Astrocyte (in vitro differentiated cells and primary cell): ENCODE measurements around the gene ENOX1. TPM values are rescaled to one million over a fixed set of nuclear protein-coding genes. Genes with fewer than 3 reads are reported as not detected.

ENCODE experiments used
- DNase-seq: peaks from one replicate; pipeline ENCODE4 v3.0.0-alpha.2; 2010; ENCODE audit warnings: low read depth
- FAIRE-seq: peaks from 2 replicates; lab custom pipeline; 2011; peaks lifted over from hg19 to GRCh38; lab: Jason Lieb, UNC
- H2AFZ ChIP-seq: 2 replicates; pipeline ENCODE4 v1.6.0; 2012; ENCODE audit warnings: low read depth, low read length, inconsistent platforms
- H3K27ac ChIP-seq: 2 replicates; pipeline ENCODE4 v1.5.1; 2011; ENCODE audit warnings: low read depth, low read length, inconsistent platforms
- H3K27me3 ChIP-seq: 2 replicates; pipeline ENCODE4 v1.6.0; 2011; ENCODE audit warnings: low read length, inconsistent platforms; ENCODE audit not compliant: insufficient read depth
- H3K36me3 ChIP-seq: 2 replicates; pipeline ENCODE4 v1.5.1; 2011; ENCODE audit warnings: low read length, inconsistent platforms; ENCODE audit not compliant: insufficient read depth
- H3K4me1 ChIP-seq: 2 replicates; pipeline ENCODE4 v1.5.1; 2011; ENCODE audit warnings: low read length, inconsistent platforms; ENCODE audit not compliant: insufficient read depth
- H3K4me2 ChIP-seq: 2 replicates; pipeline ENCODE4 v1.6.0; 2012; ENCODE audit warnings: low read length, inconsistent platforms
- H3K4me3 ChIP-seq: 2 replicates; pipeline ENCODE4 v1.5.1; 2011; ENCODE audit warnings: low read depth, mild to moderate bottlenecking, low read length, inconsistent platforms; ENCODE audit not compliant: insufficient read depth
- H3K79me2 ChIP-seq: 2 replicates; pipeline ENCODE4 v1.6.0; 2012; ENCODE audit warnings: mild to moderate bottlenecking, low read length, inconsistent platforms; ENCODE audit not compliant: insufficient read depth
- H3K9ac ChIP-seq: 2 replicates; pipeline ENCODE4 v1.6.0; 2012; ENCODE audit warnings: mild to moderate bottlenecking, low read length, inconsistent platforms
- H3K9me3 ChIP-seq: 2 replicates; pipeline ENCODE4 v1.5.1; 2012; ENCODE audit warnings: low read depth, mild to moderate bottlenecking, low read length, inconsistent platforms; ENCODE audit not compliant: insufficient read depth
- H4K20me1 ChIP-seq: 2 replicates; pipeline ENCODE4 v1.6.0; 2012; ENCODE audit warnings: low read length, inconsistent platforms; ENCODE audit not compliant: insufficient read depth
- H3K27ac Mint-ChIP-seq: one replicate; pipeline ENCODE4 v1.8.0; 2021; ENCODE audit warnings: mild to moderate bottlenecking, mixed read lengths; ENCODE audit not compliant: unreplicated experiment
- H3K27me3 Mint-ChIP-seq: one replicate; pipeline ENCODE4 v1.8.0; 2021; ENCODE audit warnings: low read depth, mixed read lengths; ENCODE audit not compliant: unreplicated experiment
- H3K36me3 Mint-ChIP-seq: one replicate; pipeline ENCODE4 v1.8.0; 2021; ENCODE audit warnings: low read depth, mixed read lengths; ENCODE audit not compliant: unreplicated experiment
- H3K4me1 Mint-ChIP-seq: one replicate; pipeline ENCODE4 v1.8.0; 2021; ENCODE audit warnings: low read depth, mixed read lengths; ENCODE audit not compliant: unreplicated experiment
- H3K4me3 Mint-ChIP-seq: one replicate; pipeline ENCODE4 v1.8.0; 2021; ENCODE audit warnings: mild to moderate bottlenecking, moderate library complexity, mixed read lengths; ENCODE audit not compliant: unreplicated experiment
- H3K9me3 Mint-ChIP-seq: one replicate; pipeline ENCODE4 v1.8.0; 2021; ENCODE audit warnings: mild to moderate bottlenecking, mixed read lengths; ENCODE audit not compliant: unreplicated experiment
- CTCF ChIP-seq: IDR thresholded peaks from 2 replicates; pipeline ENCODE4 v1.5.1; 2011; ENCODE audit warnings: low read depth, mild to moderate bottlenecking, inconsistent platforms, low read length, moderate library complexity; ENCODE audit not compliant: insufficient read depth
- EZH2 ChIP-seq: IDR thresholded peaks from 2 replicates; pipeline ENCODE4 v1.6.1; 2012; ENCODE audit warnings: mild to moderate bottlenecking, low read length, inconsistent platforms; ENCODE audit not compliant: insufficient read depth
- total RNA-seq: library from RNA; stranded (reverse); gene quantifications from 2 replicates; pipeline ENCODE4 v1.2.1, GENCODE V29; 2021

ENOX1 gene
- total RNA-seq, 1 donor from 2014 or later = 2.3 TPM

- Mint-ChIP-seq H3K27me3 (no peaks in the 10 kb centered on the region), H3K36me3 (no peaks in the 10 kb centered on the region), H3K9me3 (no peaks in the 10 kb centered on the region), H3K27ac (no peak overlapping the region), H3K4me1 (no peaks in the 10 kb centered on the region), H3K4me3 (no peak overlapping the region)
- no peaks in the 10 kb centered on the region for H3K4me1 ChIP-seq
- no peak overlapping the region for H2AFZ ChIP-seq
- H3K27me3 ChIP-seq = no peaks in the 10 kb centered on the region
- no peaks in the 10 kb centered on the region for H3K79me2 ChIP-seq
- FAIRE-seq (no peak), DNase-seq (no peak)
- no peaks in the 10 kb centered on the region for H3K9me3 ChIP-seq
- H3K9ac ChIP-seq = no peak overlapping the region
- no peak overlapping the region for H3K4me3 ChIP-seq
- no peak for TF ChIP-seq EZH2
- no peak for TF ChIP-seq CTCF
- H4K20me1 ChIP-seq = no peaks in the 10 kb centered on the region
- H3K27ac ChIP-seq = no peak overlapping the region
- H3K4me2 ChIP-seq = no peak overlapping the region
- no peaks in the 10 kb centered on the region for H3K36me3 ChIP-seq
These were observed 133.4 kb downstream of the ENOX1 start for GRCh38 chr13:43653395-43653794.

GRCh38 chr13:43652760-43653159 is 134.0 kb downstream of the ENOX1 start:
- Histone ChIP-seq H2AFZ (no peak overlapping the region), H3K9ac (no peak overlapping the region), H4K20me1 (no peaks in the 10 kb centered on the region), H3K27me3 (no peaks in the 10 kb centered on the region), H3K27ac (no peak overlapping the region), H3K79me2 (no peaks in the 10 kb centered on the region), H3K4me3 (no peak overlapping the region), H3K4me1 (no peaks in the 10 kb centered on the region), H3K36me3 (no peaks in the 10 kb centered on the region), H3K4me2 (no peak overlapping the region), H3K9me3 (no peaks in the 10 kb centered on the region)
- FAIRE-seq = no peak
- no peaks in the 10 kb centered on the region for H3K27me3 Mint-ChIP-seq
- no peak overlapping the region for H3K4me3 Mint-ChIP-seq
- TF ChIP-seq EZH2 (no peak), CTCF (no peak)
- no peaks in the 10 kb centered on the region for H3K9me3 Mint-ChIP-seq
- DNase-seq = no peak
- H3K4me1 Mint-ChIP-seq = no peaks in the 10 kb centered on the region
- H3K27ac Mint-ChIP-seq = no peak overlapping the region
- H3K36me3 Mint-ChIP-seq = no peaks in the 10 kb centered on the region

- no peak overlapping the region for H3K4me2 ChIP-seq
- H3K4me1 ChIP-seq = no peaks in the 10 kb centered on the region
- no peaks in the 10 kb centered on the region for H3K9me3 Mint-ChIP-seq
- no peaks in the 10 kb centered on the region for H4K20me1 ChIP-seq
- TF ChIP-seq EZH2 = no peak
- no peak for TF ChIP-seq CTCF
- no peaks in the 10 kb centered on the region for H3K79me2 ChIP-seq
- DNase-seq = no peak
- H3K36me3 ChIP-seq = no peaks in the 10 kb centered on the region
- no peak overlapping the region for H3K4me3 Mint-ChIP-seq
- H3K9ac ChIP-seq = no peak overlapping the region
- FAIRE-seq = no peak
- H3K9me3 ChIP-seq = no peaks in the 10 kb centered on the region
- no peaks in the 10 kb centered on the region for H3K27me3 ChIP-seq
- H3K4me1 Mint-ChIP-seq = no peaks in the 10 kb centered on the region
- no peak overlapping the region for H3K27ac ChIP-seq
- no peaks in the 10 kb centered on the region for H3K36me3 Mint-ChIP-seq
- H3K4me3 ChIP-seq = no peak overlapping the region
- no peak overlapping the region for H2AFZ ChIP-seq
- H3K27me3 Mint-ChIP-seq = no peaks in the 10 kb centered on the region
- H3K27ac Mint-ChIP-seq = no peak overlapping the region
These were observed 135.9 kb downstream of the ENOX1 start for GRCh38 chr13:43650882-43651281.
